Nephron (organoid): ENCODE results near the gene CFAP100.

Source experiments
- H3K27ac Mint-ChIP-seq, 3 experiments: 2 replicates each; pipeline ENCODE4 v1.8.0; 2020; ENCODE audit warnings: mixed read lengths in 3 of 3, mild to moderate bottlenecking in 2 of 3, moderate library complexity in 1 of 3
- H3K27me3 Mint-ChIP-seq: 2 replicates; pipeline ENCODE4 v1.8.0; 2021; ENCODE audit warnings: low read depth, mild to moderate bottlenecking, moderate library complexity, mixed read lengths
- H3K36me3 Mint-ChIP-seq: 2 replicates; pipeline ENCODE4 v1.8.0; 2020; ENCODE audit warnings: low read depth, mixed read lengths
- H3K4me1 Mint-ChIP-seq: 2 replicates; pipeline ENCODE4 v1.8.0; 2020; ENCODE audit warnings: mixed read lengths
- H3K4me3 Mint-ChIP-seq, 3 experiments: 2 replicates each; pipeline ENCODE4 v1.8.0; 2020; ENCODE audit warnings: mild to moderate bottlenecking in 3 of 3, mixed read lengths in 3 of 3, moderate library complexity in 2 of 3
- H3K9me3 Mint-ChIP-seq: 2 replicates; pipeline ENCODE4 v1.8.0; 2020; ENCODE audit warnings: mixed read lengths
- CTCF ChIP-seq, 3 experiments: fragments of 200-600 bp; sonication (generic); IDR thresholded peaks; one replicate each; pipeline ENCODE4 v1.5.0; 2021; ENCODE audit warnings: antibody characterized with exemption in 3 of 3; ENCODE audit not compliant: unreplicated experiment in 3 of 3

The CFAP100 gene

GRCh38 chr3:126398423-126399350, 4.0 kb downstream of the CFAP100 start:
- no peaks in the 10 kb centered on the region for H3K4me1 Mint-ChIP-seq
- peaks cover 36% of the 10 kb centered on the region for H3K27me3 Mint-ChIP-seq
- no peaks in the 10 kb centered on the region for H3K36me3 Mint-ChIP-seq
- H3K4me3 Mint-ChIP-seq = no peak overlapping the region
- TF ChIP-seq CTCF (IDR thresholded peaks at IDR 0.05; ENCODE audit: unreplicated experiment in 3 of 3) = no peak
- no peaks in the 10 kb centered on the region for H3K9me3 Mint-ChIP-seq
- no peak overlapping the region for H3K27ac Mint-ChIP-seq

- TF ChIP-seq CTCF (IDR thresholded peaks at IDR 0.05; ENCODE audit: unreplicated experiment in 3 of 3) = no peak
- Mint-ChIP-seq H3K36me3 (no peaks in the 10 kb centered on the region), H3K4me3 (no peak overlapping the region), H3K4me1 (no peaks in the 10 kb centered on the region), H3K9me3 (no peaks in the 10 kb centered on the region), H3K27me3 (peaks cover 30% of the 10 kb centered on the region), H3K27ac (no peak overlapping the region)
Measured at GRCh38 chr3:126399351-126399735, 4.6 kb downstream of the CFAP100 start.

GRCh38 chr3:126399756-126400155, 5.0 kb downstream of the CFAP100 start:
- H3K4me1 Mint-ChIP-seq = no peaks in the 10 kb centered on the region
- no peak overlapping the region for H3K4me3 Mint-ChIP-seq
- no peak overlapping the region for H3K27ac Mint-ChIP-seq
- H3K36me3 Mint-ChIP-seq = no peaks in the 10 kb centered on the region
- peaks cover 27% of the 10 kb centered on the region for H3K27me3 Mint-ChIP-seq
- TF ChIP-seq CTCF (IDR thresholded peaks at IDR 0.05; ENCODE audit: unreplicated experiment in 3 of 3) = no peak
- H3K9me3 Mint-ChIP-seq = no peaks in the 10 kb centered on the region

- H3K27me3 Mint-ChIP-seq = peaks cover 10% of the 10 kb centered on the region
- no peak overlapping the region for H3K27ac Mint-ChIP-seq
- H3K36me3 Mint-ChIP-seq = no peaks in the 10 kb centered on the region
- H3K4me3 Mint-ChIP-seq = no peak overlapping the region
- TF ChIP-seq CTCF (IDR thresholded peaks at IDR 0.05; ENCODE audit: unreplicated experiment in 3 of 3) = no peak
- H3K4me1 Mint-ChIP-seq = no peaks in the 10 kb centered on the region
- H3K9me3 Mint-ChIP-seq = no peaks in the 10 kb centered on the region
Measured at GRCh38 chr3:126401611-126402160, 7.0 kb downstream of the CFAP100 start.

GRCh38 chr3:126402178-126402577, 7.5 kb downstream of the CFAP100 start:
- Mint-ChIP-seq H3K9me3 (no peaks in the 10 kb centered on the region), H3K27ac (no peak overlapping the region), H3K4me1 (no peaks in the 10 kb centered on the region), H3K27me3 (peaks cover 5% of the 10 kb centered on the region), H3K36me3 (no peaks in the 10 kb centered on the region), H3K4me3 (no peak overlapping the region)
- TF ChIP-seq CTCF (IDR thresholded peaks at IDR 0.05; ENCODE audit: unreplicated experiment in 3 of 3) = no peak
